ENCODE results near the gene QRICH1.

The QRICH1 gene

DNA sequence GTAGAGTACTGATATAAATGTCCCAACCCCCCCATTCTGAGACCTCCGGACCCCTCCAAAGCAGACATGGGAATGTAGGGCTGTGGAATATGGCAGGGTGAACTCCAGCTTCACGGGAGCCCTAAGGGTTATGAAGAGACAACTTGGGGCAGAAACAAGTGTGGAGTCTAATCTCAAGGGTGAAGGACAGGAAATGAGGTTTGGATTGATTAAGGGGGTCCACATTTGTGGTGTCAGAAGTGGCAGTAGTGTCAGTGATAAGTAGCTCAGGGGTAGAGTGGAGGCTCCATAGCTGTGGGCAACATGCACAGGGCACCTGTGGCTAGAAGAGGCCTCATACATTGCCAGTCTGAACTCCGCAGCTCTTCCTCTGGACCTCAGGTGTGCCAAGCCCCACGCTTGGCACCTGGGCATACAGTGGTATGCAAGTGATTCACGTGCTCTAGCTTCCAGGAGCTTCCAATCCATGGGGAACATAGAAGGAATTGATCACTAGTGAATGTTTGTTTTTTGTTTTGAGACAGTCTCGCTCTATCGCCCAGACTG, 108.0 kb downstream of the QRICH1 start:
- TF ChIP-seq EZH2 (IDR thresholded peaks at IDR 0.05) (no peak), FOXP2 (optimal IDR thresholded peaks at IDR 0.05; ENCODE audit: control extremely low read depth, extremely low read length, insufficient read depth) (no peak), POLR2AphosphoS5 (IDR thresholded peaks at IDR 0.05; ENCODE audit: borderline replicate concordance, low read depth, low read length) (no peak)
- Histone ChIP-seq H3K9ac (ENCODE audit: insufficient read length) (no peak overlapping the region), H3K9me3 (ENCODE audit: low read depth, low read length) (no peaks in the 10 kb centered on the region), H3K4me3 (no peak overlapping the region), H3K36me3 (ENCODE audit: insufficient read depth, low read length) (peaks cover 3% of the 10 kb centered on the region; the same call in 1 of the 2 replicates), H3K27ac (no peak overlapping the region)
- DNase-seq (ENCODE audit: low read depth, low spot score): no peak

- TF ChIP-seq EZH2 (IDR thresholded peaks at IDR 0.05) (no peak), POLR2AphosphoS5 (IDR thresholded peaks at IDR 0.05; ENCODE audit: borderline replicate concordance, low read depth, low read length) (no peak), FOXP2 (optimal IDR thresholded peaks at IDR 0.05; ENCODE audit: control extremely low read depth, extremely low read length, insufficient read depth) (no peak)
- H3K9ac ChIP-seq (ENCODE audit: insufficient read length): no peak overlapping the region
- peaks cover 11% of the 10 kb centered on the region; the same call in 1 of the 2 replicates for H3K36me3 ChIP-seq (ENCODE audit: insufficient read depth, low read length)
- H3K9me3 ChIP-seq (ENCODE audit: low read depth, low read length): no peaks in the 10 kb centered on the region
- H3K27ac ChIP-seq: no peak overlapping the region
- H3K4me3 ChIP-seq: no peak overlapping the region
- no peak for DNase-seq (ENCODE audit: low read depth, low spot score)
Observed at GRCh38 chr3:48984663-48985062, 109.2 kb downstream of the QRICH1 start.

- H3K9me3 ChIP-seq (ENCODE audit: low read depth, low read length): no peaks in the 10 kb centered on the region
Observed at GRCh38 chr3:48983096-48983495, 110.8 kb downstream of the QRICH1 start.

GRCh38 chr3:48982686-48983085, 111.2 kb downstream of the QRICH1 start:
- H3K4me3 ChIP-seq: no peak overlapping the region
- H3K27ac ChIP-seq: no peak overlapping the region
- no peak for DNase-seq (ENCODE audit: low read depth, low spot score)
- peaks cover 17% of the 10 kb centered on the region; the same call in 1 of the 2 replicates for H3K36me3 ChIP-seq (ENCODE audit: insufficient read depth, low read length)
- H3K9me3 ChIP-seq (ENCODE audit: low read depth, low read length): no peaks in the 10 kb centered on the region
- TF ChIP-seq FOXP2 (optimal IDR thresholded peaks at IDR 0.05; ENCODE audit: control extremely low read depth, extremely low read length, insufficient read depth) (no peak), EZH2 (IDR thresholded peaks at IDR 0.05) (no peak), POLR2AphosphoS5 (IDR thresholded peaks at IDR 0.05; ENCODE audit: borderline replicate concordance, low read depth, low read length) (no peak)
- no peak overlapping the region for H3K9ac ChIP-seq (ENCODE audit: insufficient read length)

More at GRCh38 chr3:48983096-48983495, 110.8 kb downstream of the QRICH1 start:
- H3K9ac ChIP-seq (ENCODE audit: insufficient read length): no peak overlapping the region
- H3K27ac ChIP-seq: no peak overlapping the region
- no peak for DNase-seq (ENCODE audit: low read depth, low spot score)
- peaks cover 17% of the 10 kb centered on the region; the same call in 1 of the 2 replicates for H3K36me3 ChIP-seq (ENCODE audit: insufficient read depth, low read length)
- no peak overlapping the region for H3K4me3 ChIP-seq
- TF ChIP-seq FOXP2 (optimal IDR thresholded peaks at IDR 0.05; ENCODE audit: control extremely low read depth, extremely low read length, insufficient read depth) (no peak), POLR2AphosphoS5 (IDR thresholded peaks at IDR 0.05; ENCODE audit: borderline replicate concordance, low read depth, low read length) (no peak), EZH2 (IDR thresholded peaks at IDR 0.05) (no peak)

GRCh38 chr3:48982016-48982415, 111.9 kb downstream of the QRICH1 start:
- Histone ChIP-seq H3K9me3 (ENCODE audit: low read depth, low read length) (no peaks in the 10 kb centered on the region), H3K27ac (no peak overlapping the region), H3K4me3 (no peak overlapping the region), H3K36me3 (ENCODE audit: insufficient read depth, low read length) (peaks cover 17% of the 10 kb centered on the region; the same call in 1 of the 2 replicates), H3K9ac (ENCODE audit: insufficient read length) (no peak overlapping the region)
- DNase-seq (ENCODE audit: low read depth, low spot score): no peak
- no peak for TF ChIP-seq FOXP2 (optimal IDR thresholded peaks at IDR 0.05; ENCODE audit: control extremely low read depth, extremely low read length, insufficient read depth)
- TF ChIP-seq POLR2AphosphoS5 (IDR thresholded peaks at IDR 0.05; ENCODE audit: borderline replicate concordance, low read depth, low read length): no peak
- no peak for TF ChIP-seq EZH2 (IDR thresholded peaks at IDR 0.05)

DNA sequence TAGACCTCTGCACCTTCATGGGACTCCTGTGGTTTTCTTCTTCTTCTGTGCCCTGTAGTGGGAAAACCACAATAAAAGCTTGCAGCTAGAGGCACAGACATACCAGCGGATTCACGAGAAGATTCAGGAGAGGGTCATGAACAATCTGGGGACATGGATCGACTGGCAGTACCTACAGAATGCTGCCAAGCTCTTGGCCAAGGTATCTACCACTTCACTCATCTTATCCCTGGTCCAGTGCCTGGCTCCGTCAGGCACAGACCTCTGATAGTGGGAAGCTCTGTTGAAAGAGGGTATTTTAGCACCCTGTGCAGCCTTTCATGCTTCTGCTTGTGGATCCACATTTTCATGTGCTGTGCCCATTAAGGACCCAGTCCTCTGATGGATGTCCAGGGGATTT, 113.6 kb downstream of the QRICH1 start:
- H3K4me3 ChIP-seq: no peak overlapping the region
- H3K36me3 ChIP-seq (ENCODE audit: insufficient read depth, low read length): peaks cover 17% of the 10 kb centered on the region; the same call in 1 of the 2 replicates
- no peak for DNase-seq (ENCODE audit: low read depth, low spot score)
- no peak overlapping the region for H3K9ac ChIP-seq (ENCODE audit: insufficient read length)
- no peaks in the 10 kb centered on the region for H3K9me3 ChIP-seq (ENCODE audit: low read depth, low read length)
- H3K27ac ChIP-seq: no peak overlapping the region
- TF ChIP-seq FOXP2 (optimal IDR thresholded peaks at IDR 0.05; ENCODE audit: control extremely low read depth, extremely low read length, insufficient read depth) (no peak), POLR2AphosphoS5 (IDR thresholded peaks at IDR 0.05; ENCODE audit: borderline replicate concordance, low read depth, low read length) (no peak), EZH2 (IDR thresholded peaks at IDR 0.05) (no peak)

Data from SK-N-MC (cell line).